Loucy (cell line): ENCODE data around the gene PUDP.

Source experiments
- EZH2phosphoT487 ChIP-seq: fragments of 200-600 bp; IDR thresholded peaks from 2 replicates; pipeline ENCODE4 v1.6.1; 2018; ENCODE audit warnings: antibody characterized with exemption, mild to moderate bottlenecking, moderate library complexity, borderline replicate concordance
- TF ChIP-seq, protein P1 (sequence below): fragments of 200-600 bp; sonication (generic); conservative IDR thresholded peaks from 2 replicates; pipeline ENCODE4 v1.5.1; 2014; ENCODE audit warnings: mild to moderate bottlenecking, antibody characterized with exemption, low read length

DNA sequence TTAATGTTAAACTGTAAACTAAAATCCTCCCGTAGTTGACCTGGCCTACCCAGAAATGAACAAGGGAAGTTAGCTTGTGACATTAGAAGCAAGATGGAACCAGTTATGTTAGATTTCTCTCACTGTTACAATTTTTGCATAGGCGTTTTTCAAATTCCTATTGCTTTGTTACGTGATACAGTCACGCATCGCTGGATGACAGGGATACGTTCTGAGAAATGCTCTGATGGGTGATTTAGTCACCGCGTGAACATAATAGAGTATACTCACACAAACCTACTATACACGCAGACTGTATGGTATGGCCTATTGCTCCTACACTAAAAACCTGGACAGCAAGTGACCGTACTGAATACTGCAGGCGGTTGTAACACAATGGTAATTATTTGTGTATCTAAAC, 46.7 kb upstream of the PUDP start:
- TF ChIP-seq, protein P1, sequence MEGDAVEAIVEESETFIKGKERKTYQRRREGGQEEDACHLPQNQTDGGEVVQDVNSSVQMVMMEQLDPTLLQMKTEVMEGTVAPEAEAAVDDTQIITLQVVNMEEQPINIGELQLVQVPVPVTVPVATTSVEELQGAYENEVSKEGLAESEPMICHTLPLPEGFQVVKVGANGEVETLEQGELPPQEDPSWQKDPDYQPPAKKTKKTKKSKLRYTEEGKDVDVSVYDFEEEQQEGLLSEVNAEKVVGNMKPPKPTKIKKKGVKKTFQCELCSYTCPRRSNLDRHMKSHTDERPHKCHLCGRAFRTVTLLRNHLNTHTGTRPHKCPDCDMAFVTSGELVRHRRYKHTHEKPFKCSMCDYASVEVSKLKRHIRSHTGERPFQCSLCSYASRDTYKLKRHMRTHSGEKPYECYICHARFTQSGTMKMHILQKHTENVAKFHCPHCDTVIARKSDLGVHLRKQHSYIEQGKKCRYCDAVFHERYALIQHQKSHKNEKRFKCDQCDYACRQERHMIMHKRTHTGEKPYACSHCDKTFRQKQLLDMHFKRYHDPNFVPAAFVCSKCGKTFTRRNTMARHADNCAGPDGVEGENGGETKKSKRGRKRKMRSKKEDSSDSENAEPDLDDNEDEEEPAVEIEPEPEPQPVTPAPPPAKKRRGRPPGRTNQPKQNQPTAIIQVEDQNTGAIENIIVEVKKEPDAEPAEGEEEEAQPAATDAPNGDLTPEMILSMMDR: no peak
- TF ChIP-seq EZH2phosphoT487: no peak
